OCI-LY3 (cell line): Measurements from ENCODE around the gene ATXN7.

Experiments
- H2AFZ ChIP-seq: fragments of 200-600, 300-600 bp; shearing (Covaris generic); 2 replicates; pipeline ENCODE4 v1.6.0; 2014; ENCODE audit warnings: antibody characterized with exemption, low read depth, low read length
- H3K27ac ChIP-seq: fragments of 200-600, 300-600 bp; sonication (generic); 2 replicates; pipeline ENCODE4 v1.5.1; 2014; ENCODE audit warnings: mild to moderate bottlenecking, low read length, moderate library complexity, mixed read lengths
- H3K27me3 ChIP-seq: fragments of 200-600, 300-600 bp; sonication (generic); 2 replicates; pipeline ENCODE4 v1.6.1; 2014; ENCODE audit warnings: low read depth, low read length, mixed read lengths
- H3K36me3 ChIP-seq: fragments of 200-600, 300-600 bp; sonication (generic); replicated peaks from 2 replicates; pipeline ENCODE3; 2014; ENCODE audit warnings: low read depth, low read length, mixed read lengths
- H3K4me1 ChIP-seq: fragments of 300-600, 200-600 bp; sonication (generic); 2 replicates; pipeline ENCODE4 v1.6.1; 2014; ENCODE audit warnings: low read length, mixed read lengths
- H3K4me2 ChIP-seq: fragments of 200-600, 300-600 bp; sonication (generic); 2 replicates; pipeline ENCODE4 v1.6.1; 2014; ENCODE audit warnings: low read length, mixed read lengths
- H3K4me3 ChIP-seq: fragments of 300-600, 200-600 bp; sonication (generic); 2 replicates; pipeline ENCODE4 v1.5.1; 2014; ENCODE audit warnings: antibody characterized with exemption, mild to moderate bottlenecking, low read length, moderate library complexity
- H3K79me2 ChIP-seq: fragments of 300-600, 200-600 bp; shearing (Covaris generic); 2 replicates; pipeline ENCODE4 v1.6.1; 2014; ENCODE audit warnings: mild to moderate bottlenecking, low read length, mixed read lengths
- H3K9ac ChIP-seq: fragments of 300-600, 200-600 bp; shearing (Covaris generic); 2 replicates; pipeline ENCODE4 v1.6.0; 2014; ENCODE audit warnings: mild to moderate bottlenecking, low read length, moderate library complexity
- H3K9me3 ChIP-seq: fragments of 200-600, 300-600 bp; shearing (Covaris generic); 2 replicates; pipeline ENCODE4 v1.6.1; 2014; ENCODE audit warnings: low read length, mixed read lengths; ENCODE audit not compliant: insufficient read depth
- H4K20me1 ChIP-seq: fragments of 200-600, 300-600 bp; sonication (generic); 2 replicates; pipeline ENCODE4 v1.6.1; 2016; ENCODE audit warnings: low read length, mixed read lengths; ENCODE audit not compliant: insufficient read depth
- CTCF ChIP-seq: fragments of 200-600, 300-600 bp; sonication (generic); IDR thresholded peaks from 2 replicates; pipeline ENCODE4 v1.5.1; 2014; ENCODE audit warnings: antibody characterized with exemption, low read length, low read depth
- EZH2phosphoT487 ChIP-seq: fragments of 200-600 bp; shearing (Covaris generic); IDR thresholded peaks from 2 replicates; pipeline ENCODE4 v1.6.1; 2018; ENCODE audit warnings: antibody characterized with exemption, mixed run types, low read depth

The ATXN7 gene

DNA sequence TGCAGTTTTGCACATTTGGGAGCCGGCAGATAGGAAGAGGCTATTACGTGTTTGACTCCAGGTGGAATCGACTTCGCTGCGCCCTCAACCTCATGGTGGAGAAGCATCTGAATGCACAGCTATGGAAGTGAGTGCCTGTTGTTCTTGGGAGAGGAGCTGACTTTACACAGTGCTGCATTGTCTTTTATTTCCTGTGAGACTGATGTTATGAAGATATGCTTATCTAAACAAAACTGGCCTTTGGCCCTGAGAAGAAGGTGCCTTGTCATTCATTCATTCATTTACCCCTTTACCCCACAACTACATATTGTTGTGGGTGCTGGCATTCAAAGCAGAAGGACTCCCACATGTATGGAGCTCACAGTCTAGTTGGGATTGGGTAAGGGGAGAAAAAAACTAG is 127.1 kb downstream of the ATXN7 start:
- Histone ChIP-seq H3K27ac (no peak overlapping the region), H3K36me3 (peaks cover 79% of the 10 kb centered on the region), H3K79me2 (no peaks in the 10 kb centered on the region; the same call in 1 of the 2 replicates)

GRCh38 chr3:63991666-63992065 is 128.0 kb downstream of the ATXN7 start:
- Histone ChIP-seq H3K27me3 (no peaks in the 10 kb centered on the region), H3K9me3 (no peaks in the 10 kb centered on the region), H4K20me1 (0 out of 2 replicates have a peak, but pooled peaks cover 4% of the 10 kb centered on the region), H3K4me3 (no peak overlapping the region), H3K9ac (no peak overlapping the region), H3K27ac (no peak overlapping the region), H3K4me2 (no peak overlapping the region), H3K36me3 (peaks cover 84% of the 10 kb centered on the region), H2AFZ (no peak overlapping the region), H3K79me2 (no peaks in the 10 kb centered on the region; the same call in 1 of the 2 replicates), H3K4me1 (peaks cover 10% of the 10 kb centered on the region)
- no peak for TF ChIP-seq CTCF
- TF ChIP-seq EZH2phosphoT487, result no peak

More for the DNA sequence above, 127.1 kb downstream of the ATXN7 start:
- H3K9ac ChIP-seq, result no peak overlapping the region
- no peaks in the 10 kb centered on the region for H3K27me3 ChIP-seq
- no peaks in the 10 kb centered on the region for H3K9me3 ChIP-seq
- TF ChIP-seq EZH2phosphoT487 (no peak), CTCF (no peak)
- no peak overlapping the region for H3K4me3 ChIP-seq
- 0 out of 2 replicates have a peak, but pooled peaks cover 4% of the 10 kb centered on the region for H4K20me1 ChIP-seq
- no peak overlapping the region for H2AFZ ChIP-seq
- peaks cover 10% of the 10 kb centered on the region for H3K4me1 ChIP-seq
- no peak overlapping the region for H3K4me2 ChIP-seq

GRCh38 chr3:63992516-63993209 is 129.0 kb downstream of the ATXN7 start:
- Histone ChIP-seq H4K20me1 (0 out of 2 replicates have a peak, but pooled peaks cover 4% of the 10 kb centered on the region), H3K79me2 (no peaks in the 10 kb centered on the region; the same call in 1 of the 2 replicates), H3K4me1 (peaks cover 10% of the 10 kb centered on the region), H3K27ac (peak overlapping the region; percentile 10; the same call in 1 of the 2 replicates), H3K27me3 (no peaks in the 10 kb centered on the region), H3K4me2 (peak overlapping the region; percentile 5; the same call in 1 of the 2 replicates), H2AFZ (no peak overlapping the region), H3K36me3 (peaks cover 82% of the 10 kb centered on the region), H3K4me3 (no peak overlapping the region), H3K9ac (no peak overlapping the region), H3K9me3 (no peaks in the 10 kb centered on the region)
- TF ChIP-seq EZH2phosphoT487 (no peak), CTCF (no peak)

GRCh38 chr3:63993653-63994079 is 130.0 kb downstream of the ATXN7 start:
- H3K27me3 ChIP-seq, result no peaks in the 10 kb centered on the region
- H3K9ac ChIP-seq, result no peak overlapping the region
- H3K4me1 ChIP-seq, result peaks cover 10% of the 10 kb centered on the region
- H3K27ac ChIP-seq, result no peak overlapping the region
- H3K4me2 ChIP-seq, result no peak overlapping the region
- no peak for TF ChIP-seq EZH2phosphoT487
- TF ChIP-seq CTCF, result peak; percentile 90
- H3K4me3 ChIP-seq, result no peak overlapping the region
- H4K20me1 ChIP-seq, result 0 out of 2 replicates have a peak, but pooled peaks cover 4% of the 10 kb centered on the region
- H2AFZ ChIP-seq, result no peak overlapping the region
- peaks cover 82% of the 10 kb centered on the region for H3K36me3 ChIP-seq
- H3K9me3 ChIP-seq, result no peaks in the 10 kb centered on the region
- H3K79me2 ChIP-seq, result no peaks in the 10 kb centered on the region; the same call in 1 of the 2 replicates
